Heart right ventricle (tissue), 16 donors: ENCODE measurements around the gene DOCK2. TPM values are rescaled to one million over a fixed set of nuclear protein-coding genes. Genes with fewer than 3 reads are reported as not detected.
A peak's percentile ranks its signal among the peaks of the same experiment; 100 is the strongest.

Source experiments
- ATAC-seq, 8 donors: fragments of 200-7000 bp; cut with Tn5 transposase; one replicate each; pipeline ENCODE4 v1.9.1; 2020; ENCODE audit warnings: mild to moderate bottlenecking in 8 of 8, moderate library complexity in 8 of 8, moderate number of reproducible peaks in 1 of 8
- DNase-seq, 2 donors: peaks; one replicate each; pipeline ENCODE4 v3.0.0-alpha.2; 2020
- H3K27ac ChIP-seq, 10 donors: fragments of 200-600 bp; sonication (generic) in 2 of 10; one replicate each; pipeline versions ENCODE4 v1.5.0 to v1.8.0; 2020 to 2022; ENCODE audit warnings: mild to moderate bottlenecking in 3 of 10
- H3K27me3 ChIP-seq, 7 donors: fragments of 200-600 bp; one replicate each; pipeline ENCODE4 v1.8.0; 2021 to 2022; ENCODE audit warnings: mild to moderate bottlenecking in 2 of 7
- H3K36me3 ChIP-seq, 9 donors: fragments of 200-600 bp; sonication (generic) in 1 of 9; one replicate each; pipeline versions ENCODE4 v1.5.0 to v1.8.0; 2020 to 2022; ENCODE audit warnings: mild to moderate bottlenecking in 2 of 9
- H3K4me1 ChIP-seq, 9 donors: fragments of 200-600 bp; sonication (generic) in 1 of 9; one replicate each; pipeline versions ENCODE4 v1.5.0 to v1.8.0; 2020 to 2022; ENCODE audit warnings: mild to moderate bottlenecking in 4 of 9
- H3K4me3 ChIP-seq, 10 donors: fragments of 200-600 bp; sonication (generic) in 2 of 10; one replicate each; pipeline versions ENCODE4 v1.5.0 to v1.8.0; 2020 to 2022; ENCODE audit warnings: mild to moderate bottlenecking in 7 of 10, moderate library complexity in 2 of 10
- H3K9me3 ChIP-seq, 11 donors: fragments of 200-600 bp in 10 of 11; sonication (generic) in 2 of 11; one replicate each; pipeline versions ENCODE4 v1.5.0 to v1.8.0; 2013 to 2022; ENCODE audit warnings: mild to moderate bottlenecking in 2 of 11, control low read depth in 1 of 11, moderate library complexity in 1 of 11
- WGBS, 2 donors: extraction: QIAGEN DNeasy Blood & Tissue Kit; methylation state at CpG; one replicate each; pipeline ENCODE4 v1.1.7; 2013; ENCODE audit warnings: inconsistent platforms in 1 of 2; 5-methylcytosine and 5-hydroxymethylcytosine counted together
- intact Hi-C, 10 donors: fragments of 100-400 bp; cut with DNase I; formaldehyde crosslinking; loops; one replicate each; pipeline versions ENCODE4 v1.11.1 to v1.14.2; 2022
- polyA plus RNA-seq, 2 donors: library from polyadenylated mRNA; stranded (reverse); fragments of 200-250 nt; gene quantifications; one replicate each; pipeline ENCODE4 v1.2.3, GENCODE V29; 2013
- total RNA-seq, 10 donors: library from RNA; stranded (reverse); fragmentation: NEBNext Ultra II Directional in 3 of 10; extraction: Animal tissue kit (Norgen Biotek cat#: 25700) in 3 of 10; gene quantifications; one replicate each; pipeline versions ENCODE4 v1.2.1 to v1.2.4, GENCODE V29; 2021 to 2023
- TF ChIP-seq, protein P1 (sequence below), 9 donors: fragments of 200-600 bp; sonication (generic) in 2 of 9; IDR thresholded peaks; one replicate each; pipeline versions ENCODE4 v1.5.0 to v1.8.0; 2021 to 2022; ENCODE audit warnings: antibody characterized with exemption in 9 of 9, mild to moderate bottlenecking in 5 of 9, moderate library complexity in 1 of 9
- donor health status: Arrhythmogenic right ventricular cardiomyopathy.
- donor health status: ischemic (EF 13 %, LVEDD 7.1; RV severe dilation, severe dysfunction).
- donor health status: healthy with polysubstance abuse.
- donor health status: DM: no; HTN: yes; CAD: no.
- donor health status: DM: no; HTN: no; CAD: no.
- donor health status: ischemic (EF 25% LVEDD 6.9; RV normal size, moderate dysfunction).
- donor health status: ischemic (EF 25% LVEDD 5.7; RV mildly dilated, moderate dysfunction).
- donor health status: healthy.
- donor health status: DM: yes; HTN: yes; CAD: no.
- donor health status: Ischemic cardiomyopathy.
- donor health status: ischemic (EF 35%, LVEDD 5.7; RV mildly dilated, moderate dysfunction).
- donor health status: nonischemic (EF 11% LVEDD 7.7; RV severe dilation, severe dysfunction).
- donor health status: DM: yes; HTN: yes; CAD: no.
- donor health status: PGD.
- donor health status: ischemic (EF 29% LVEDD 5.4; RV normal size, mild dysfunction).
- donor health status: nonischemic (EF 23%, LVEDD 6.1; RV moderate dilation, normal function).

Gene DOCK2
- total and polyA plus RNA-seq, 12 donors: 1.2 to 24.6 (median 4.2) TPM

DNA sequence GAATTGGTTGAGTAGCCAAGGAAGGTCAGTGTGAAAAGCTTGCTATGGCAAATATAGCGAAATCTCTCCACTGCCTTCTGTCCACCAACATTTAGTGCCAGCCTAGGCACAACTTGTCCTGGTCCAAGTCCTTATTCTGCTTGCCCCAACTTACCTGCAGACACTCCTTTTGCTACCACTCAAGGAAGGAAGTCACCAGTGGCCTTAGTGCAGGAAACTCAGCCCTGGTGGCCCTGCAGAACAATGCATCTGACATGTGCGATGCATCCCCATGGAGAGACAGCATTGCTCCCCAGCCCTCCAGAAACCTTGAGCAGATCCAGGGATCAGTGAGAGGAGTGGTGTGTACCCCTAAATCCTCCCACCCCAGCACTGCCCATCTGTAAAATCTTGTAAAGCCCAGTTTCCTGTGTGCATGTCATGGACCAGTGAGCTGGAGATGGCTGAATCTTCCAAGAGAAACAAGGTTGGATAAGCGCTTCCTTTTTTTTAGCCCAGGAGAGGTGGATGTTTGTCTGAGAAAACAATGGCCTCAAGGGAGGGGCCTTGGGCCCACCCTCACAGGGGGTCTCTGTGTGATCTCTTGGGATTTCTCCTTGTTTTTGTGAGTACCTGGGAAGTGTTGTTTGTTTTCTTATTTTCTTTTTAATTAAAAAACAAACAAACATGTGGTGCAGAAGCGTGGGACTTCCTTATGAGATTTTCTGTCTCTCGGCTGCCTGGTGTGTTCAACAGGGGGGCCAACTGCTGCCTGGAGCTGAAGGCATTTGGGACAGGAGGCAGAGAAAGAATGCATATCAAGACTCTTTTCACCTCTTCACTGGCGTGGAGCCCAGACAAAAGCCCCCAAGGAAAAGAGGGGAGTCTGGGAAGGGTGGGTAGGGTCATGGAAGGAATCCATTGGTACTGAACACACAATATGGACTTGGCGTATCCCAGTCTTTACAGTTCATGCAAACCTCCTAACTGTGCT is 472.3 kb downstream of the DOCK2 start:
- Histone ChIP-seq H3K4me1 (no peaks in the 10 kb centered on the region), H3K27me3 (peaks cover 0 to 5% (median 0%) of the 10 kb centered on the region in 7 donors), H3K9me3 (no peaks in the 10 kb centered on the region), H3K4me3 (no peak overlapping the region), H3K36me3 (no peaks in the 10 kb centered on the region), H3K27ac (no peak overlapping the region)
- intact Hi-C loops: loop anchor here in 4 of 10 donors (10.0 kb wide), 2 partner anchors 305 to 315 kb away; no protein-coding TSS in a partner anchor
- DNase-seq (no peak), ATAC-seq (no peak)
- WGBS, 2 donors: 79 to 85% methylated on average over 7 of the region's 7 CpGs
- TF ChIP-seq, protein P1, sequence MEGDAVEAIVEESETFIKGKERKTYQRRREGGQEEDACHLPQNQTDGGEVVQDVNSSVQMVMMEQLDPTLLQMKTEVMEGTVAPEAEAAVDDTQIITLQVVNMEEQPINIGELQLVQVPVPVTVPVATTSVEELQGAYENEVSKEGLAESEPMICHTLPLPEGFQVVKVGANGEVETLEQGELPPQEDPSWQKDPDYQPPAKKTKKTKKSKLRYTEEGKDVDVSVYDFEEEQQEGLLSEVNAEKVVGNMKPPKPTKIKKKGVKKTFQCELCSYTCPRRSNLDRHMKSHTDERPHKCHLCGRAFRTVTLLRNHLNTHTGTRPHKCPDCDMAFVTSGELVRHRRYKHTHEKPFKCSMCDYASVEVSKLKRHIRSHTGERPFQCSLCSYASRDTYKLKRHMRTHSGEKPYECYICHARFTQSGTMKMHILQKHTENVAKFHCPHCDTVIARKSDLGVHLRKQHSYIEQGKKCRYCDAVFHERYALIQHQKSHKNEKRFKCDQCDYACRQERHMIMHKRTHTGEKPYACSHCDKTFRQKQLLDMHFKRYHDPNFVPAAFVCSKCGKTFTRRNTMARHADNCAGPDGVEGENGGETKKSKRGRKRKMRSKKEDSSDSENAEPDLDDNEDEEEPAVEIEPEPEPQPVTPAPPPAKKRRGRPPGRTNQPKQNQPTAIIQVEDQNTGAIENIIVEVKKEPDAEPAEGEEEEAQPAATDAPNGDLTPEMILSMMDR (IDR thresholded peaks at IDR 0.05): no peak

DNA sequence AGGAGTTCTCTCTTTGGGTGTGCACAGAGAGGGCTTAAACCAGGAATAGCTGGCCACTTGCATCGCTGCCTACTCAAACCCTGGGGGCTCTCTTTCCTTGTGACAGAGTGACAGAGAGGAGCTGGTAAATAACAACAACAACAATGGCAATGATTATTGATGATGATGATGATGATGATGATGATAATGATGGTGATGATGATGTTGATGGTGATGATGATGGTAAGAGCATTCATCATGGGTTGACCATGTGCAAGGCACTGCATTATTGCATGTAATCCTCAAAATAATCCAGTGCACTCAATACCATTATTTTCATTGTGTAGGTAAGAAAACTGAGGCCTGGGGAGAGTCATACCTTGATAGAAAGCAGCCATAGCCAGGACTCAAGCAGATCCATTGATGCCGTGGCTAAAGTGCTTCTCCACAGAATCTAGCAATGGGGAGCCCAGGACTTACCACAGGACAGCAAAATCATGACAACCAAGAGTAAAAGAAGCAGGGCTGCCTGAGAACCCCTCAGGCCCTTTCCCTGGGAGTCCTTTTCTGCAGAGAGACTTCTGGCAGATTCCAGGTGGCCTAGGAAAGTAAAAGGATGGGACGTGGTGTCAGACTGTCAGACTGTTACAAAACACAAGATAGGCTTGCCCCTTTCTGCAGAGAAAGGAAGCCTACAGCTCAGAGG is 473.5 kb downstream of the DOCK2 start:
- TF ChIP-seq, protein P1 (IDR thresholded peaks at IDR 0.05): no peak
- no peaks in the 10 kb centered on the region for H3K36me3 ChIP-seq
- H3K27ac ChIP-seq: no peak overlapping the region
- WGBS, 2 donors: 70 to 90% methylated on average over 3 of the region's 3 CpGs
- H3K27me3 ChIP-seq: peaks cover 0 to 3% (median 0%) of the 10 kb centered on the region in 7 donors
- no peaks in the 10 kb centered on the region for H3K4me1 ChIP-seq
- peaks cover 0 to 5% (median 0%) of the 10 kb centered on the region in 11 donors for H3K9me3 ChIP-seq
- ATAC-seq (no peak), DNase-seq (no peak)
- intact Hi-C loops: no loop called here
- H3K4me3 ChIP-seq: no peak overlapping the region

DNA sequence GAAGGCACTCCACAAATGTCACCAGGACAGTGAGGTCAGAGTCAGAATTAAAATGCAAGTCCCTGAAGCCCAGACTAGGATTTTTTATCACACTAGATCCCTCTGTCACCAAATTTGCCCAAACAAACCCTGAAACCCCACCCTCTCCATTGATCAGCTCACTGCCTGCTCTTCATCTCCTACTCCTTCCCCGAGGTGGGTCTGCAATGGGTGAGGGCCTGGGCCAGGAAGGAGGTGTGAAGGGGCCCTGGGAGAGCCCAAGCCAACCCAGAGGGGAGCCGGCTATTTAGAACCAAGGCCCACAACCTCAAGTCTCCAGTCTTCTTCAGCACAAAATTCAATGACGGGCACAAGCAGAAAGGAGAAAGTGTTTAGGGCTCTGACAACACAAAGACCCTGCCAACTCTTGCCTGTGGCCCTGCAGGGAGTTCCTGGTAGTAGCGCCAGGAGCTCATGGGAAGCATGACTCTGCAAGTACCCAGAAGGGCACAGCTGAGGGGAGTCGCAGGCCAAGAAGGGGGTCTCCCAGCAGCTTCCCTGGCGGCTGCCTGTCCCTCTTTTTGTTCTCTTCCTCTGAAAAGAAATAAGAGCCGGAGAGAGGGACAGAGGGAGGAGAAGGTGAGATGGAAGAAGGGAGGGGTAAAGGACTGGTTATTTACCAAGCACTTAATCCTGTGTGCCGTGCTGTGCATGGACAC is 474.2 kb downstream of the DOCK2 start:
- Histone ChIP-seq H3K4me1 (no peaks in the 10 kb centered on the region), H3K36me3 (no peaks in the 10 kb centered on the region), H3K27ac (no peak overlapping the region), H3K4me3 (no peak overlapping the region), H3K9me3 (peaks cover 0 to 7% (median 0%) of the 10 kb centered on the region in 11 donors), H3K27me3 (no peaks in the 10 kb centered on the region)
- peak in 1 of 8 donors; percentile 37 for ATAC-seq
- 74 to 80% methylated on average over 8 of the region's 8 CpGs for WGBS, 2 donors
- TF ChIP-seq, protein P1 (IDR thresholded peaks at IDR 0.05): no peak
- intact Hi-C loops: no loop called here
- DNase-seq: no peak
